HL-60 (cell line): Measurements from ENCODE around the gene SEC63.

ENCODE experiments used
- GABPA ChIP-seq: IDR thresholded peaks from 2 replicates; pipeline ENCODE4 v1.6.1; 2012; ENCODE audit warnings: low read depth
- POLR2AphosphoS5 ChIP-seq: IDR thresholded peaks from 2 replicates; pipeline ENCODE4 v1.6.1; 2012; ENCODE audit warnings: low read depth
- SPI1 ChIP-seq: IDR thresholded peaks from 2 replicates; pipeline ENCODE4 v1.6.1; 2012; ENCODE audit warnings: low read depth, mild to moderate bottlenecking, borderline replicate concordance
- TF ChIP-seq, protein P1 (sequence below): IDR thresholded peaks from one replicate; pipeline ENCODE4 v1.5.1; 2011; ENCODE audit warnings: low read length, control low read depth, inconsistent platforms; ENCODE audit not compliant: insufficient read depth
- TF ChIP-seq, protein P2 (sequence below): IDR thresholded peaks from 2 replicates; pipeline ENCODE4 v1.6.1; 2012; ENCODE audit warnings: low read depth; ENCODE audit not compliant: insufficient replicate concordance

DNA sequence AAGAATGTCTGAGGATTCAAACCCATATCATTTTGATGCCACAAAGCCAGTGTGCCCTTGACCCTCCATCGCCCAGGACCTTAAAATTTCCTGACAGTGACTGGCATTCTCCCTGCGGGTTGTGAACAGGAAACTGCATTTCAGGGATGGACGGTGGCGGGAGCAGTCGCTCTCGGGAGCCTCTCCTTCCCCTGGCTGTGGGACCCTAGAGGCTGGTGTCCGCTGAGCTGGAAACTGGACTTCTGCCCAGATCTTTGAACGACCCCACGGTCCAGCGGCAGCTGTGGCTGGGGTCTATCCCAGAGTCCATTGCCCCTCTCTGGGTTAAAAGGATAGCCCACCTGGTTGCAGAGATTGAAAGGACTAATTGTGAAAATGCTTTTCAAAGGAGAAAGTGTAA is 1.4 kb upstream of the SEC63 start:
- TF ChIP-seq, protein P1, sequence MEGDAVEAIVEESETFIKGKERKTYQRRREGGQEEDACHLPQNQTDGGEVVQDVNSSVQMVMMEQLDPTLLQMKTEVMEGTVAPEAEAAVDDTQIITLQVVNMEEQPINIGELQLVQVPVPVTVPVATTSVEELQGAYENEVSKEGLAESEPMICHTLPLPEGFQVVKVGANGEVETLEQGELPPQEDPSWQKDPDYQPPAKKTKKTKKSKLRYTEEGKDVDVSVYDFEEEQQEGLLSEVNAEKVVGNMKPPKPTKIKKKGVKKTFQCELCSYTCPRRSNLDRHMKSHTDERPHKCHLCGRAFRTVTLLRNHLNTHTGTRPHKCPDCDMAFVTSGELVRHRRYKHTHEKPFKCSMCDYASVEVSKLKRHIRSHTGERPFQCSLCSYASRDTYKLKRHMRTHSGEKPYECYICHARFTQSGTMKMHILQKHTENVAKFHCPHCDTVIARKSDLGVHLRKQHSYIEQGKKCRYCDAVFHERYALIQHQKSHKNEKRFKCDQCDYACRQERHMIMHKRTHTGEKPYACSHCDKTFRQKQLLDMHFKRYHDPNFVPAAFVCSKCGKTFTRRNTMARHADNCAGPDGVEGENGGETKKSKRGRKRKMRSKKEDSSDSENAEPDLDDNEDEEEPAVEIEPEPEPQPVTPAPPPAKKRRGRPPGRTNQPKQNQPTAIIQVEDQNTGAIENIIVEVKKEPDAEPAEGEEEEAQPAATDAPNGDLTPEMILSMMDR = no peak
- TF ChIP-seq POLR2AphosphoS5 = no peak
- TF ChIP-seq, protein P2, sequence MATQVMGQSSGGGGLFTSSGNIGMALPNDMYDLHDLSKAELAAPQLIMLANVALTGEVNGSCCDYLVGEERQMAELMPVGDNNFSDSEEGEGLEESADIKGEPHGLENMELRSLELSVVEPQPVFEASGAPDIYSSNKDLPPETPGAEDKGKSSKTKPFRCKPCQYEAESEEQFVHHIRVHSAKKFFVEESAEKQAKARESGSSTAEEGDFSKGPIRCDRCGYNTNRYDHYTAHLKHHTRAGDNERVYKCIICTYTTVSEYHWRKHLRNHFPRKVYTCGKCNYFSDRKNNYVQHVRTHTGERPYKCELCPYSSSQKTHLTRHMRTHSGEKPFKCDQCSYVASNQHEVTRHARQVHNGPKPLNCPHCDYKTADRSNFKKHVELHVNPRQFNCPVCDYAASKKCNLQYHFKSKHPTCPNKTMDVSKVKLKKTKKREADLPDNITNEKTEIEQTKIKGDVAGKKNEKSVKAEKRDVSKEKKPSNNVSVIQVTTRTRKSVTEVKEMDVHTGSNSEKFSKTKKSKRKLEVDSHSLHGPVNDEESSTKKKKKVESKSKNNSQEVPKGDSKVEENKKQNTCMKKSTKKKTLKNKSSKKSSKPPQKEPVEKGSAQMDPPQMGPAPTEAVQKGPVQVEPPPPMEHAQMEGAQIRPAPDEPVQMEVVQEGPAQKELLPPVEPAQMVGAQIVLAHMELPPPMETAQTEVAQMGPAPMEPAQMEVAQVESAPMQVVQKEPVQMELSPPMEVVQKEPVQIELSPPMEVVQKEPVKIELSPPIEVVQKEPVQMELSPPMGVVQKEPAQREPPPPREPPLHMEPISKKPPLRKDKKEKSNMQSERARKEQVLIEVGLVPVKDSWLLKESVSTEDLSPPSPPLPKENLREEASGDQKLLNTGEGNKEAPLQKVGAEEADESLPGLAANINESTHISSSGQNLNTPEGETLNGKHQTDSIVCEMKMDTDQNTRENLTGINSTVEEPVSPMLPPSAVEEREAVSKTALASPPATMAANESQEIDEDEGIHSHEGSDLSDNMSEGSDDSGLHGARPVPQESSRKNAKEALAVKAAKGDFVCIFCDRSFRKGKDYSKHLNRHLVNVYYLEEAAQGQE = no peak
- no peak for TF ChIP-seq SPI1
- no peak for TF ChIP-seq GABPA
